ENCODE data around the gene MT1G.
"Not testable (repeated sequence)": the region's sequence is repeated elsewhere in the genome, so short reads cannot be mapped to it uniquely, and the experiment has no call there.

Gene MT1G

GRCh38 chr16:56634715-56635440 is 33.0 kb downstream of the MT1G start:
- no peak for DNase-seq

DNA sequence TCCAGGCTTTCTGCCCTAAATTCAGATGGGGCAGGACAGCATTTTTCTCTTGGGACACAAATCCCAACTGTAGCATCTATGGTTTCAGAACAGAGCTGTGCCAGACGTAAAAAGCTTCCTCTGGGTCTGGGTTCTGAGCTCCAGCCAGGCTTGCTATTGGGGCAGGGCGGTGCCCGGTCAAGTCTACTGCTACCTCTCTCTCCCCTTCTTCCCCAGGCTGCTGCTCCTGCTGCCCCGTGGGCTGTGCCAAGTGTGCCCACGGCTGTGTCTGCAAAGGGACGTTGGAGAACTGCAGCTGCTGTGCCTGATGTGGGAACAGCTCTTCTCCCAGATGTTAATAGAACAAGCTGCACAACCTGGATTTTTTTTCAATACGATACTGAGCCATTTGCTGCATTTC is 34.3 kb downstream of the MT1G start:
- no peak for DNase-seq

- DNase-seq: no peak
Observed at GRCh38 chr16:56632848-56633365, 35.0 kb downstream of the MT1G start.

DNA sequence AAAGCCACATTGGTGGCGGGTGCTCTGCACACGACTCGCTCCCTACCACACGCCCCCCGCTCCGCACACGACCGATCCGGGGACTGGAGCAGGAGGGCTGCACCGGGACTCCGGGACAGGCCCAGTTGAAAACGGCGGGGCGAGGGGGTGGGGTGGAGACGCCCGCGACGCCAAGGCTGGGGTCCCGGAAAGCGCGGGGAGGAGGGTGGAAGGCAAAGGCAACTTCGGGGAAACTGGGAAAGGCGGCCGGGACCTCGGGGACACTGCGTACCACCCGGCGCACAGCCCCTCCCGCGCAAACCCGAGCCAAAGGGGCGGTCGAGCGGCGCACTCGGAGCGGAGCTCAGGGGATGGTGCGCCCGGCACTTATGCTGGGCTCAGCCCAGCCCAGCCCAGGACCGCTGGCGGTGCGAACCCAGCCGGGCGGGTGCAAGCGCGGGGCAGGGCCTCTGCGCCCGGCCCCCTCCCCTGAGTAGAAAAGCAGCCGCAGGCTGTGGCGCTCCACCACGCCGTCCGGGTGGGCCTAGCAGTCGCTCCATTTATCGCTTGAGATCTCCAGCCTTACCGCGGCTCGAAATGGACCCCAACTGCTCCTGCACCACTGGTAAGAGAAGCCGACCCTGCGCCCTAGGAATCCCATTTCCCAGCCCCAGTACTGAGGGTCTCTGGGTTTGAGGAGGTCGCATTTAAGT is 35.6 kb downstream of the MT1G start, which contains the start of gene MT1M:
TSS of gene MT1M (plus strand) at position 504 of the 692 bp plus-strand sequence. CDS start at position 577, 73 bp downstream.
- DNase-seq: no peak

GRCh38 chr16:56631832-56632155 is 36.1 kb downstream of the MT1G start:
- no peak for DNase-seq

- no peak for DNase-seq
Observed at GRCh38 chr16:56631197-56631596, 36.7 kb downstream of the MT1G start.

DNA sequence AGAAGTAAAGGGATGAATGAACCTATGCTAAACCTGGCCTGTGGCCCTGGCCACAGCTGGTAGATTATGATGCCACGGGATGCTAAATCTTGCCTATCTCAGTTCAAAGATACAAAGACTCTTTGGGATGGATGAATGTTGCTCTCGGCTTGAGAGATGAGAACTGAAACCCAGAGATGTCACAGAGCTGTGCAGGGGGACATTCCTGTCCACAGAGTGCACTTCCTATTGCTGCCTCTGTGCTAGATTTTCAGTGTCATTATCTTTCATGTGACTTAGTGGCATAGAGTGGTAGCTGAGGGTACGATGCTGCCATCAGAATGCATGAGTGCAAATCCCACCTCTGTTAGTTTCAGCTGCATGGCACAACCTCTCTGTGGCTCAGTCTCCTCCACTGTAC is 37.7 kb downstream of the MT1G start:
- DNase-seq: no peak

- no peak for DNase-seq
Observed at GRCh38 chr16:56629531-56629930, 38.3 kb downstream of the MT1G start.

DNA sequence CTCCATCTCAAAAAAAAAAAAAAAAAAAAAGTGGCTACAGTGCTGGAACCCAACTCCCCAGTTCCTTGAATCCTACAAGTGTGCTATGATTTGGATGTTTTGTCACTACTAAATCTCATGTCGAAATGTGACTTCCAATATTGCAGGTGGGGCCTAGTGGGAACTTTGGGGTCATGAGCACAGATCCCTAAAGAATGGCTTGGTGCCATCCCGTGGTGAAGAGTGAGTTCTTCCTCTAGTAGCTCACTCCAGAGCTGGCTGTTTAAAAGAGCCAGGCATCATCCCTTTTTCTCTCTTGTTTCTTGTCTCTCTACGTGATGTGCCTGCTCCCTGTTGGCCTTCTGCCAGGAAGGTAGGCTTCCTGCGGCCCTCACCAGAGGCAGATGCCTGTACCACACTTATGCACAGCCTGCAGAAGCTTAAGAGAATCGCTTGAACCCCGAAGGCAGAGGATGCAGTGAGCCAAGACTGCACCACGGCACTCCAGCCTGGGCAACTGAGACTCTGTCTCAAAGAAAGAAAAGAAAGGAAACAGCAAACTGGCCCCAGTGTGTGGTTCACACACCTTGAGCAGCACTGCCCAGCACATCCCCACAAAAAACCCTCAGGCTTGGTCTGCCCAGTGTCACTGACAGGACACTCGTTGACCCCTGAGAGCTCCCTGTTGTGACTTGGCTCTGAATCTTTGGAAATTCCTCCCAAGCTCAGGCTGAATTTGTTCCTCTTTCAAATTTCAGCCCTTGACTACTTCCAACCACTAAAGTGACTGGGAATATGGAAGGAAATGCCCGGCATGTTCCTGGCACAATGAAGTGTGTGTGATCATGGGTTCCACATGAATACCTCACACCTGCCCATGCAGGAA is 39.1 kb downstream of the MT1G start:
- no peak for DNase-seq

- DNase-seq: no peak
Observed at GRCh38 chr16:56626685-56627084, 41.2 kb downstream of the MT1G start.

DNA sequence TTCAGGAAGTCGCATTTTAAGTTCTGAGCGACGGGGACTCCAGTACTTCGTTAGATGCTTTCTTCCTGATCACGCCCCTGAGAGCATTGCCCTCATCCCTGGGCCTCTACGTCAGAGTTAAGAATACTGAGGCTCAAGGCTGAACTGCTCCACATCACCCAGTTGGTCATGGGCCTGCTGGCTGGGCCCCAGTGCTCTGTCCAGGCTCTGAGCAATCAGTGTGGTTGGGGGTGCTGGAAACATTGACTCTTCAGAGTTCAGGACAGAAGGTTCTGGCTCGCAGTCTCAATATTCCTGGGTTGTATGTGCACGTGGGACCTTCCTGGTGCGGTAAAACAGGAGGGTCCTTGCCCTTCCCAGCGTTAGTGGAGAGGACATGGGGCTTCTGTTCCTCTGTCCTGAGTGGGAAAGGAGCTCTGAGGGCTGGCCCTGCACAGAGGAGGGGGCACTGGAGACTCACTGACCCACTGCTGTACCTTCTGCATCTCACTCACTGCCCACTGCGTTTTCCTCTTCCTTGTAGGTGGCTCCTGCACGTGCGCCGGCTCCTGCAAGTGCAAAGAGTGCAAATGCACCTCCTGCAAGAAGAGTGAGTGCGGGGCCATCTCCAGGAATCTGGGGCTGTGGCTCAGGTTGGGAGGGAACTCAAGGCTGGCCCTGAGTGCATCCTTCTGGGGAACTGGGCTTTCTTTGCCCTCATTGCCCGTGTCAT is 41.8 kb downstream of the MT1G start:
- no peak for DNase-seq

DNA sequence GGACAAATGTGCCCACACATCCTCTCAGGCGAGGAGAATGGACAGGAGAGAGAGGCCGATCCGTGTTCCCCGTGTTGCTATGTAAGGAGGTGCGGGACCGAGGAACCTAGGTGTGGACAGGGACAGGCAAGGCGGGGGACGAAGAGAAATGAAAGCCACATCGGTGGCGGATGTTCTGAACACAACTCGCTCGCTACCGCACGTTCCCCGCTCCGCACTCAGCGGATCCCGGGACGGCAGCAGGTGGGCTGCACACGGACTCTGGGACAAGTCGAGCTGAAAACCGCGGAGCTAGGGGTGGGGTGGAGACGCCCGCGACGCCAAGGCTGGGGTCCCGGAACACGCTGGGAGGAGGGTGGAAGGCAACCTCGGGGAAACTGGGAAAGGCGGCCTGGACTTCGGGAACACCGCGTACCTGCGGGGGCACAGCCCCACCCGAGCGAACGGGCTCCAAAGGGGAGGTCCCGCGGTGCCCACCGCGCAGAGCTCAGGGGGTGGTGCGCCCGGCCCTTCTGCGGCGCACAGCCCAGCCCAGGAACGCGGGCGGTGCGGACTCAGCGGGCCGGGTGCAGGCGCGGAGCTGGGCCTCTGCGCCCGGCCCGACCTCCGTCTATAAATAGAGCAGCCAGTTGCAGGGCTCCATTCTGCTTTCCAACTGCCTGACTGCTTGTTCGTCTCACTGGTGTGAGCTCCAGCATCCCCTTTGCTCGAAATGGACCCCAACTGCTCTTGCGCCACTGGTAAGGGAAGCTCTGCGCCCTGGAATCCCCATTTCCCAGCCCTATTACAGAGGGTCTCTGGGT is 42.5 kb downstream of the MT1G start, which contains the start of gene MT1E:
TSS of gene MT1E (plus strand) at position 642 of the 803 bp plus-strand sequence. CDS start at position 713, 71 bp downstream.
- DNase-seq: no peak

- DNase-seq: no peak
Observed at GRCh38 chr16:56623637-56624036, 44.2 kb downstream of the MT1G start.

DNA sequence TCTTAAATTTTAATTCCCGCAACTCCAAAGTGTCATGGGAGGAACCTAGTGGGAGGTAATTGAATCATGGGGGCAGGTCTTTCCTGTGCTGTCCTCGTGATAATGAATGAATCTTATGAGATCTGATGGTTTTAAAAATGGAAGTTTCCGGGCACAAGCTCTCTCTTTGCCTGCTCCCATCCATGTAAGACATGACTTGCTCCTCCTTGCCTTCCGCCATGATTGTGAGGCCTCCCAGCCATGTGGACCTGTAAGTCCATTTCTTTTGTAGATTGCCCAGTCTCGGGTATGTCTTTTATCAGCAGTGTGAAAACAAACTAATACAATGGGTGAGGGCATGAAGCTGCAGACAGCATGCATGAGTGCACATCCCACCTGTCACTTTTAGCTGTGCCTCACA is 44.7 kb downstream of the MT1G start:
- DNase-seq: not testable (repeated sequence)

DNA sequence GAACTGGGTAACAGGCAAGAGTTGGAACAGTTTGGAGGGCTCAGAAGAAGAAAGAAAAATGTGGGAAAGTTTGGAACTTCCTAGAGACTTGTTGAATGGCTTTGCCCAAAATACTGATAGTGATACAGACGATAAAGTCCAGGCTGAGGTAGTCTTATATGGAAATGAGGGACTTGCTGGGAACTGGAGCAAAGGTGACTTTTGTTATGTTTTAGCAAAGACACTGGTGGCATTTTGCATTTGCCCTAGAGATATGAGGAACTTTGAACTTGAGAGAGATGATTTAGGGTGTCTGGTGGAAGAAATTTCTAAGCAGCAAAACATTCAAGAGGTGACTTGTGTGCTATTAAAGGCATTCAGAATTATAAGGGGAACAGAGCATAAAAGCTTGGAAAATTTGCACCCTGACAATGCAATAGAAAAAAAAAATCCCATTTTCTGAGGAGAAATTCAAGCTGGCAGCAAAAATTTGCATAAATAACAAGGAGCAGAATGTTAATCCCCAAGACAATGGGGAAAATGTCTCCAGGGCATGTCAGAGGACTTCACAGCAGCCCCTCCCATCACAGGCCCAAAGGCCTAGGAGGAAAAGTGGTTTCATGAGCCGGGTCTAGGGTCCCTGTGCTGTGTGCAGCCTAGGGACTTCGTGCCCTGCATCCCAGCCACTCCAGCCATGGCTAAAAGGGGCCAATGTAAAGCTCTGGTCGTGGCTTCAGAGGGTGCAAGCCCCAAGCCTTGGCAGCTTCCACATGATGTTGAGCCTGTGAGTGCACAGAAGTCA is 46.0 kb downstream of the MT1G start:
- not testable (repeated sequence) for DNase-seq

DNA sequence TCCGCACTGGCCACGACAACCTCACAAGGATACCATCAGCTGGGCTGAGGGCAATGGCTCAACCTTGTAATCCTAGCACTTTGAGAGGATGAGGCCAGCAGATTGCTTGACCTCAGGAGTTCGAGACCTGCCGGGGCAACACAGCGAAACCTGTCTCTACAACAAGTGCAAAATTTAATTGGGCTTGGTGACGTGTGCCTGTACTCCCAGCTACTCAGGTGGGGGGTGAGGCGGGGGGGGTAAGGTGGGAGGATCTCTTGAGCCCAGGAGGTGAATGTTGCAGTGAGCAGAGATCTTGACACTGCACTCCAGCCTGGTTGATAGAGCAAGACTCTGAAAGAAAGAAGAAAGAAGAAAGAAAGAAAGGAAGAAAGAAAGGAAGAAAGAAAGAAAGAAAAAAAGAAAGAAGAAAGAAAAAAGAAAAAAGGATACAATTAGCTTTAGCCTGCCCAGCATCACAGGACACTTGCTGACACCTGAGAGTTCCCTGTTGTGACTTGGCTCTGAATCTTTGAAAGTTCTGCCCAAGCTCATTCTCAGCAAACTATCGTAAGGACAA is 47.4 kb downstream of the MT1G start:
- no peak for DNase-seq

GRCh38 chr16:56618138-56618537 is 49.7 kb downstream of the MT1G start:
- DNase-seq: no peak

GRCh38 chr16:56617212-56618085 is 50.4 kb downstream of the MT1G start:
- no peak for DNase-seq

All from NCI-H345 (cell line).